Coronary artery (tissue), 2 donors: ENCODE data around the gene ITGB2.

Source experiments
- DNase-seq: peaks from one replicate; pipeline ENCODE4 v3.0.0-alpha.2; 2017; ENCODE audit warnings: low spot score
- H3K27ac ChIP-seq, 2 donors: fragments of 200-600 bp; sonication (generic); one replicate each; pipeline ENCODE4 v1.5.1; 2016 to 2019
- H3K4me3 ChIP-seq: fragments of 200-600 bp; sonication (generic); 2 replicates; pipeline ENCODE4 v1.5.1; 2016; ENCODE audit warnings: mild to moderate bottlenecking, moderate library complexity
- CTCF ChIP-seq: fragments of 200-600 bp; sonication (generic); IDR thresholded peaks from one replicate; pipeline ENCODE4 v1.5.1; 2019; ENCODE audit warnings: antibody characterized with exemption

ITGB2 gene

GRCh38 chr21:44891631-44892031 lies 29.1 kb downstream of the ITGB2 start:
- no peak overlapping the region for H3K27ac ChIP-seq
- no peak for TF ChIP-seq CTCF
- DNase-seq = no peak
- H3K4me3 ChIP-seq = no peak overlapping the region

- no peak overlapping the region for H3K27ac ChIP-seq
- no peak overlapping the region for H3K4me3 ChIP-seq
- no peak for TF ChIP-seq CTCF
- DNase-seq = no peak
These were observed 29.6 kb downstream of the ITGB2 start for GRCh38 chr21:44890961-44891541.

GRCh38 chr21:44890338-44890931 lies 30.3 kb downstream of the ITGB2 start:
- no peak for DNase-seq
- no peak overlapping the region for H3K4me3 ChIP-seq
- no peak overlapping the region for H3K27ac ChIP-seq
- TF ChIP-seq CTCF = no peak

- DNase-seq = no peak
- no peak for TF ChIP-seq CTCF
These were observed 30.9 kb downstream of the ITGB2 start for GRCh38 chr21:44889625-44890337.

GRCh38 chr21:44888581-44889550 lies 31.8 kb downstream of the ITGB2 start:
- DNase-seq = no peak
- Histone ChIP-seq H3K4me3 (no peak overlapping the region), H3K27ac (no peak overlapping the region)
- no peak for TF ChIP-seq CTCF

More at GRCh38 chr21:44889625-44890337, 30.9 kb downstream of the ITGB2 start:
- no peak overlapping the region for H3K27ac ChIP-seq
- H3K4me3 ChIP-seq = no peak overlapping the region

GRCh38 chr21:44887807-44888580 lies 32.7 kb downstream of the ITGB2 start:
- no peak for TF ChIP-seq CTCF
- Histone ChIP-seq H3K4me3 (no peak overlapping the region), H3K27ac (no peak overlapping the region)
- DNase-seq = no peak
